Activated CD4-positive, alpha-beta T cell treated with anti-CD3 and anti-CD28 coated beads for 48 hours (primary cell): ENCODE results near the gene TANGO6.
"Not testable (repeated sequence)": the region's sequence is repeated elsewhere in the genome, so short reads cannot be mapped to it uniquely, and the experiment has no call there.

ENCODE experiments used
- DNase-seq: peaks from one replicate; pipeline ENCODE4 v3.0.0-alpha.2; 2020

The TANGO6 gene

GRCh38 chr16:69108064-69108904 lies 265.0 kb downstream of the TANGO6 start:
- no peak for DNase-seq

GRCh38 chr16:69108905-69109252 lies 265.5 kb downstream of the TANGO6 start:
- DNase-seq, result no peak

DNA sequence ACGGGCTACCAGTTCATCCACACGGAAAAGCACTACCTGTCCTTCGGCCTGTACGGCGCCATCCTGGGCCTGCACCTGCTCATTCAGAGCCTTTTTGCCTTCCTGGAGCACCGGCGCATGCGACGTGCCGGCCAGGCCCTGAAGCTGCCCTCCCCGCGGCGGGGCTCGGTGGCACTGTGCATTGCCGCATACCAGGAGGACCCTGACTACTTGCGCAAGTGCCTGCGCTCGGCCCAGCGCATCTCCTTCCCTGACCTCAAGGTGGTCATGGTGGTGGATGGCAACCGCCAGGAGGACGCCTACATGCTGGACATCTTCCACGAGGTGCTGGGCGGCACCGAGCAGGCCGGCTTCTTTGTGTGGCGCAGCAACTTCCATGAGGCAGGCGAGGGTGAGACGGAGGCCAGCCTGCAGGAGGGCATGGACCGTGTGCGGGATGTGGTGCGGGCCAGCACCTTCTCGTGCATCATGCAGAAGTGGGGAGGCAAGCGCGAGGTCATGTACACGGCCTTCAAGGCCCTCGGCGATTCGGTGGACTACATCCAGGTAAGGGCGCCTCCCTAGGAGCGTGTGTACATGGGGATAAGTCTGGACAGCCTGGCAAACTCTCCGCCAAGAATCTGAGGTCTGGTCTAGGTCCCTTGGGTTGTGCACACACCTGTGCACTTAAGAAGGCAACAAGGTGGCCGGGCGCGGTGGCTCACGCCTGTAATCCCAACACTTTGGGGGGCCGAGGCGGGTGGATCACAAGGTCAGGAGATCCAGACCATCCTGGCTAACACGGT lies 266.3 kb downstream of the TANGO6 start:
- DNase-seq, result no peak

DNA sequence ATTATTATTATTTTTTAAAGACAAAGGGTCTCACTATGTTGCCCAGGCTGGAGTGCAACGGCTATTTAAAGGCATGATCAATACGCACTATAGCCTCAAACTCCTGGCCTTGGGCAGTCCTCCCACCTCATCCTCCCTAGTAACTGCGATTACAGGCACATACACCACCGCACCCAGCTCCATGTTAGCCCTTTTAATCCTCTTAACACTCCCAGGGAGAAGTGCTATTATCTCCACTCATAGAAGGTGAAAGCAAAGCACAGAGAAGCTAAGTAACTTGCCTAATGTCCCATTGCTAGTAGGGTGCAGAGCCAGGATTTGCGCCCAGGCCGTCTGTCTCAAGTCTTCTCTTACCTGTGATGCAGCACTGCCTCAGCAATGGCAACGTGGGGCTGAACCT lies 267.1 kb downstream of the TANGO6 start:
- no peak for DNase-seq

DNA sequence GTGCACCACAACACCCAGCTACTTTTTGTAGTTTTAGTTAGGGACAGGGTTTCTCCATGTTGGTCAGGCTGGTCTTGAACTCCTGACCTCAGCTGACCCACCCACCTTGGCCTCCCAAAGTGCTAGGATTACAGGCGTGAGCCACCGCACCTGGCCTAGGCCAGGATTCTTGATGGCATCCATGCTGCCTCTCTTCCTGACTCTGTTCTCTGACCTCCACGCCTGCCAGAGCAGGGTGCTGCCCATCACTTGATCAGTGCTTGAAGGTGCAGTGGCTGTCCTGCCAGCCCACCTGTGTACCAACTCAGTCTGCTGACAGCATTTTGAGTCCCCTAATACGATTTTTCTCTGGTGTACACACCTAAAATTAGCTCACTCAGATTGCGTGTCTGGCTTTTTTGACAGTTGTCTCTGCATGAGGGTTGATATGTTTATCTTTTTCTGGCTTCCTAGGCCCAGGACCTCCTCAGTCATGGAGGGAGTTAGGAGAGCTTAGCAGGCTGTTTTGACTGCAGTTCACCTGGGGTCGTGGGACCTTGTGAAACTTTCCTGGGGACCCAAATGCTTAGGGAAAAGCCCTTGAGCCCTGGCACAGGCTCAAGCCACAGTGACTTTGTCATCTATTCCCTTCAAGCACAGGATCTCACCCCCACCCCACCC lies 268.0 kb downstream of the TANGO6 start:
- DNase-seq, result no peak

DNA sequence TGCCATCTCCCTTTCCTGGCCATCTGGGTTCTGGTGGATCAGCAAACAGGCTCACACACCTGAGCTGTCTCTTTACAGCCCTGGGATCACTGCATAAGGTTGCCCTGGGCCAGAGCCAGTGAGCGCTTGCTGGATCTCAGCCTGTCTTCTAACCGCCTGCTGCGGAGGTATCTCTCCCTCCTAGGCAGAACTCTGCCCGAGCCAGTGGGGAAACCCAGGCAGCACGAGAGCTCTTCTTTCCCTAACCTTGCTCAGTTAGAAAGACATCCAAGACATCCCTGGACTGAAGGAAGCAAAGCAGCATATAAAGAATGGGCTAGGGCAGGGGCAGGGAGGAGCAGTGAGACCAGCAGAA lies 268.5 kb downstream of the TANGO6 start:
- no peak for DNase-seq

- peak; percentile 74 for DNase-seq
These were observed 269.2 kb downstream of the TANGO6 start for GRCh38 chr16:69112285-69113129.

DNA sequence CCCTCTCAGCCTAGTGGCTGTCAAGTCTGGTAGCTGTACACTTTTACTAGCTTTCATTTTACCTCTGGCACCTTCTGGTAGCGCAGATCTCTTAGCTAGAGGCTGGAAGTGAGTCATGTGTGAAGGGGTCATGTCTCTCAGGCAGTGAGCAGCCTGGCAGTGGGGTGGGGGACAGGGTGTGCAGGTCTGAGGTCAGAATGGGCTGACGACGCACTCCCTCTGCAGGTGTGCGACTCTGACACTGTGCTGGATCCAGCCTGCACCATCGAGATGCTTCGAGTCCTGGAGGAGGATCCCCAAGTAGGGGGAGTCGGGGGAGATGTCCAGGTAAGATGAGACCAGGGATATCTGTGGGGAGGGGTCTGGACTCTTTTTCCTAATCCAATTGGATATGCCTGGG lies 269.9 kb downstream of the TANGO6 start:
- DNase-seq, result no peak

- DNase-seq, result no peak
These were observed 271.1 kb downstream of the TANGO6 start for GRCh38 chr16:69114346-69114975.

DNA sequence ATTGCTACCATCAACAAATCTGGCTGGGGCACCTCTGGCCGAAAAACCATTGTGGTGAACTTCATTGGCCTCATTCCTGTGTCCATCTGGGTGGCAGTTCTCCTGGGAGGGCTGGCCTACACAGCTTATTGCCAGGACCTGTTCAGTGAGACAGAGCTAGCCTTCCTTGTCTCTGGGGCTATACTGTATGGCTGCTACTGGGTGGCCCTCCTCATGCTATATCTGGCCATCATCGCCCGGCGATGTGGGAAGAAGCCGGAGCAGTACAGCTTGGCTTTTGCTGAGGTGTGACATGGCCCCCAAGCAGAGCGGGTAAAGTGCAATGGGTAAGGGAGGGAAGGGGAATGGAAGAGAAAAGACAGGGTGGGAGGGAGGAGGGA lies 271.6 kb downstream of the TANGO6 start:
- no peak for DNase-seq

GRCh38 chr16:69115361-69115760 lies 272.0 kb downstream of the TANGO6 start:
- DNase-seq, result no peak

DNA sequence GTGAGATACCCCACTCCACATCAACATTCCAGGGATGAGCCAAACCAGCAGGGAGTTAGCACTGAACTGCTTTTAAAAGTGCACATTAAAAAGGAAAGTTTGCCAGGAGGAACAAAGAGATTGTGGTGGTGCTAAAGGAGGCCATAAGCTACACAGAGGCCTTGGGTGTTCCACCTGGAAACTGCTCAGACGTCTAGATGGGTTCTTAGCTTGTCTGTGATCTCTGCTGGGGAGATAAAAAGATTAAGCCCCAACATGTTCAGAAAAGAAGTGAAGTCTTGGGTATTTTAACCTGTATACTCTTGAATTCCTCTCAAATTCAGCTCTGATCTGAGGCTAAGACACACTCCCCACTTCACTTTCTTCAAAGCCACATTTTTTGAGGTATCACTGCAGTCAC lies 272.5 kb downstream of the TANGO6 start:
- no peak for DNase-seq

DNA sequence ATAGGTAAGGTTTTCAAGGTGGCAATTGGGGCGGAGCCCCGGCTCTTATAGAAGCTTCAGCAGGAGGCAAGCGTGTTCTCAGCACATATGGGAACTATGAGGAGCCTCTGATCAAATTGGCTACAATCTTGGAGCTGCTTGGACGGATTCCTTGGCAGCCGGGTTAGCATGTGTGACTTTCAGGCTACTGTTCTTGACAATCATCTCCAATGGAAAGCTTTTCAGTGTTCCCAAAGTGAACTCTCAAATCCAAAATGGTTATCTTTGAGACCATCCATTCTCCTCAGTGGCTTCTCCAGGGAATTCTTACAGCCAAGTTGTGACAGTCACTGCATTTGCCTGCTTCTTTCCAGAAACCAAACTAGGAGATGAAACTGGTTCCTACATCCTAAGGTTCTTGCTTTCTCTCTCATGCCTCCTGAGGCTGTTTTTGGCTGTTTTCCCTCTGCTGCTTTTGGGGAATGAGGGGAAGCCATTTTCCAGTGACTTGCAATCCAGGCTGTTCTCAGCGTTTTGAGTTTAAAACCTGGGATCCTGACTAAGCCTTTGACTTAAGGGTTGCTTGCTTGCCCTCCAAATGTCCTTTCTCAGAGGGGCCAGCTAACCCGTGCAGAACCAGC lies 273.0 kb downstream of the TANGO6 start:
- DNase-seq, result no peak

DNA sequence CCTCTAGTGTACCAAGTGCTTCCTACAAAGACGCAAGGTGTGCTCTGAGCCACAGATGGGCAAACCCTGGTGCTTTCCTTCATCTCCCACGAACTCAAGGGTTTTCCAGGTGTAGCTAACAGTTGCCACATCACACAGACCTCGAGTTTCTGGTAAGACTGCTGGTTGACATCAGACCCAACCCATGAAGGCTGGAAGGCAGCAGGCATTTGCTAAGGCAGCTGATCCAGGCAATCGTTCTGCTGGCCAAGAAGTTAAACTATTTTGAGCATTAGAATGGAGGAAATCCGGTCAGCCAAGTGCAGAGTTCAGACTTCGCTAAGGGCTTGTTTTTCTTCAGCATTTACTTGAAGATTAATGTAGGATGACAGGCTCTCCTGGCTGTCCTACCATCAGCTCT lies 273.6 kb downstream of the TANGO6 start:
- DNase-seq, result no peak

DNA sequence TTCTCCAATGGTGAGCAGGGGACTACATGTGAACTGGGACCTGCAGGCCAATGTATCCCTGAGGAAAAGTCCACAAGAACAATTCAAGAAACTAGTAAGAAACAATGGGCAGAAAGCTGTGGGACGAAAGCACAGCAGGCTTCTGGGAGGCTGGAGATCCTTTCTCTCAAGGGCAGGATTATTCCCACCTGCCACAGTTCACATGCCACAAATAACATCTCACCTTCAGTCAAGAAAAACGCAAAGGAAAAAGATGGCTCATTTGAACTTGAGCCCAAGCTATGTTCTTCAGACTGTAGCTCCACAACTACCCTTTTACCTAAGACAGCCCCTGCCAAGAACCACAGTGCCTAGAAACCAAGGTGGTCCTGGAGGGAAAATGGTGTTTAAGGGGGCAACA lies 275.1 kb downstream of the TANGO6 start:
- no peak for DNase-seq

DNA sequence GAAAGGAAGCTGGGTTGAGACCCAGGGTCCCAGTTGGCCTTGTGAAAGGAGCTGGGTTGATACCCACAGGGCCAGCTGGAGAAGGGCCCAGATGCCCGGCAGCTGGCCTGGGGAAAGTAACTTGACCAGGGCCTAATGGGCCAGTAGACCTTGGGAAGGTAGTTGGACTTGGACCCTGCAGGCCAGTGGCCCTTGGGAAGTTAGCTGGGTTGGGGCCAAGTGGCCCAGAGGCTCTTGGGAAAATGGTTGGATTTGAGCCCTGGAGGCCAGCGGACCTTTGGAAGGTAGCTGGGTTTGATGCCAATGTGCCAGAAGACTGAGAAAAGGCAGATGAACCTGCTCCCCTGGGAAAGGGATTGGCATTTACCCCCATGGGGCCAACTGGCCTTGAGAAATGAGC lies 275.7 kb downstream of the TANGO6 start:
- DNase-seq, result no peak

GRCh38 chr16:69119536-69119935 lies 276.2 kb downstream of the TANGO6 start:
- DNase-seq, result no peak

GRCh38 chr16:69120096-69120664 lies 276.8 kb downstream of the TANGO6 start:
- no peak for DNase-seq

- peak; percentile 72 for DNase-seq
These were observed 280.6 kb downstream of the TANGO6 start for GRCh38 chr16:69123910-69124309.

GRCh38 chr16:69124406-69124805 lies 281.1 kb downstream of the TANGO6 start:
- not testable (repeated sequence) for DNase-seq

DNA sequence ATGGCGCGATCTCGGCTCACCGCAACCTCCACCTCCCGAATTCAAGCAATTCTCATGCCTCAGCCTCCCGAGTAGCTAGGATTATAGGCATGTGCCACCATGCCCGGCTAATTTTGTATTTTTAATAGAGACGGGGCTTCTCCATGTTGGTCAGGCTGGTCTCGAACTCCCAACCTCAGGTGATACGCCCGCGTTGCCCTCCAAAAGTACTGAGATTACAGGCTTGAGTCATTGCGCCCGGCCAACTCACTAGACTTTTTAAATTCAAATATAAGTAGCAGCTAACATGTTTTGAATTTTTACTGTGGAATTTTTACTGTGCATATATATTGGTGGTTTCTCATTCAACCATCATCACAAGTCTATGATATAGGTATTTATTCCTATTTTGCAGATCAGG lies 281.6 kb downstream of the TANGO6 start:
- DNase-seq, result not testable (repeated sequence)

DNA sequence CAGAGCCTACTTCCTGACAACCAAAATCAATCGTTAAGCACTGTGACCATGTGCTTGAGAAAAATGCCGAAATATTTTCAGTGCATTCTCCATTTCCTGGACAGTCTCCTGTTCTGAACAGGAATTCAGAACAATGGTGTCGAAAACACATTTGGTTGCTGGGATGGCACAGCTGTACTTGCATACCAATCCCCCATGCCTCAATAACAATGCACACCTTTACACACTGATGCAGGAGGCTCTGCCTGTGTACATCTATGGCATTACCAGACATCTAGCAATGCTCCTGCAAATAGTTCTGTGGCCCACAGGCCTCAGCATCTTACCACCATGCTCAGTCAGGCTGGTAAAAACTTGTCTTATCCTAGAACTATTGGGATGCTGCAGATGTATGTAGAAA lies 282.9 kb downstream of the TANGO6 start:
- no peak for DNase-seq
